NCI-H146 (cell line): ENCODE measurements around the gene ELK3.

Experiments
- DNase-seq: peaks from one replicate; lab custom pipeline; 2025; lab: John Stamatoyannopoulos, UW

Gene ELK3

GRCh38 chr12:96193725-96194575, at the start of gene ELK3:
ELK3 (plus strand) TSS chr12:96194375.
- peak; percentile 82 for DNase-seq

GRCh38 chr12:96146747-96147146, 47.4 kb upstream of the ELK3 start:
- no peak for DNase-seq

GRCh38 chr12:96150442-96150841, 43.7 kb upstream of the ELK3 start:
- DNase-seq, result peak; percentile 68

- no peak for DNase-seq
Observed at GRCh38 chr12:96152164-96152563, 42.0 kb upstream of the ELK3 start.

GRCh38 chr12:96153131-96153725, 40.9 kb upstream of the ELK3 start:
- no peak for DNase-seq

- DNase-seq, result no peak
Observed at GRCh38 chr12:96155181-96155580, 39.0 kb upstream of the ELK3 start.

GRCh38 chr12:96155781-96156180, 38.4 kb upstream of the ELK3 start:
- DNase-seq, result no peak

GRCh38 chr12:96156211-96156610, 38.0 kb upstream of the ELK3 start:
- DNase-seq, result no peak

- no peak for DNase-seq
Observed at GRCh38 chr12:96157427-96157826, 36.7 kb upstream of the ELK3 start.

GRCh38 chr12:96164951-96165811, 29.0 kb upstream of the ELK3 start:
- peak; percentile 49 for DNase-seq

GRCh38 chr12:96166765-96167164, 27.4 kb upstream of the ELK3 start:
- no peak for DNase-seq

- no peak for DNase-seq
Observed at GRCh38 chr12:96167492-96167891, 26.7 kb upstream of the ELK3 start.

- DNase-seq, result no peak
Observed at GRCh38 chr12:96170328-96170727, 23.8 kb upstream of the ELK3 start.

- no peak for DNase-seq
Observed at GRCh38 chr12:96170762-96171161, 23.4 kb upstream of the ELK3 start.

GRCh38 chr12:96171905-96172304, 22.3 kb upstream of the ELK3 start:
- DNase-seq, result no peak

- no peak for DNase-seq
Observed at GRCh38 chr12:96172981-96173380, 21.2 kb upstream of the ELK3 start.

GRCh38 chr12:96176575-96176974, 17.6 kb upstream of the ELK3 start:
- DNase-seq, result no peak

- no peak for DNase-seq
Observed at GRCh38 chr12:96177013-96177412, 17.2 kb upstream of the ELK3 start.

- no peak for DNase-seq
Observed at GRCh38 chr12:96183734-96184370, 10.3 kb upstream of the ELK3 start.

GRCh38 chr12:96185914-96186313, 8.3 kb upstream of the ELK3 start:
- DNase-seq, result no peak

GRCh38 chr12:96186607-96187301, 7.4 kb upstream of the ELK3 start:
- no peak for DNase-seq

GRCh38 chr12:96187956-96188355, 6.2 kb upstream of the ELK3 start:
- no peak for DNase-seq
